HepG2 (cell line): ENCODE results near the gene FAM89B. TPM values are rescaled to one million over a fixed set of nuclear protein-coding genes. Genes with fewer than 3 reads are reported as not detected.

ENCODE experiments used
- ATF7 ChIP-seq, 2 experiments: fragments of 450-650 bp in 1 of 2; sonication (generic) in 1 of 2; formaldehyde crosslinking in 1 of 2; IDR thresholded peaks; 2 replicates each; pipeline versions ENCODE4 v1.4.0 to v1.6.1; 2016 to 2020; ENCODE audit warnings: antibody characterized with exemption in 1 of 2, mild to moderate bottlenecking in 1 of 2, missing genetic modification reagents in 1 of 2
- BRCA1 ChIP-seq: sonication (generic); formaldehyde crosslinking; IDR thresholded peaks from 2 replicates; pipeline ENCODE4 v1.4.0; 2020; ENCODE audit warnings: missing genetic modification reagents
- ETV5 ChIP-seq: IDR thresholded peaks from 2 replicates; pipeline ENCODE4 v1.6.1; 2018; ENCODE audit warnings: missing biosample characterization, missing genetic modification reagents, inconsistent platforms, borderline replicate concordance
- FOXP4 ChIP-seq: sonication (generic); formaldehyde crosslinking; IDR thresholded peaks from 2 replicates; pipeline ENCODE4 v1.4.0; 2020; ENCODE audit warnings: missing genetic modification reagents
- GATAD1 ChIP-seq: IDR thresholded peaks from 2 replicates; pipeline ENCODE4 v1.6.1; 2016; ENCODE audit warnings: missing genetic modification reagents, missing compliant biosample characterization
- GFI1 ChIP-seq: sonication (generic); formaldehyde crosslinking; IDR thresholded peaks from 2 replicates; pipeline ENCODE4 v1.5.0; 2020; ENCODE audit warnings: missing genetic modification reagents, mild to moderate bottlenecking, borderline replicate concordance
- HNRNPLL ChIP-seq: fragments of 200-400 bp; formaldehyde crosslinking; IDR thresholded peaks from 2 replicates; pipeline ENCODE4 v1.6.1; 2017; ENCODE audit warnings: mild to moderate bottlenecking, low read depth, low read length; ENCODE audit not compliant: poor library complexity, severe bottlenecking
- JUNB ChIP-seq: sonication (generic); formaldehyde crosslinking; IDR thresholded peaks from 2 replicates; pipeline ENCODE4 v1.8.0; 2022; ENCODE audit warnings: missing genetic modification reagents, mild to moderate bottlenecking, borderline replicate concordance
- KAT8 ChIP-seq: IDR thresholded peaks from 2 replicates; pipeline ENCODE4 v1.6.1; 2016; ENCODE audit warnings: missing genetic modification reagents, missing compliant biosample characterization
- MEIS2 ChIP-seq: sonication (generic); formaldehyde crosslinking; IDR thresholded peaks from 2 replicates; pipeline ENCODE4 v1.9.0; 2021; ENCODE audit warnings: mild to moderate bottlenecking, missing genetic modification reagents
- NFE2L1 ChIP-seq: sonication (generic); formaldehyde crosslinking; IDR thresholded peaks from 2 replicates; pipeline ENCODE4 v1.4.0; 2020; ENCODE audit warnings: missing genetic modification reagents, mild to moderate bottlenecking, borderline replicate concordance
- PRDM15 ChIP-seq: sonication (generic); formaldehyde crosslinking; IDR thresholded peaks from 2 replicates; pipeline ENCODE4 v1.4.0; 2020; ENCODE audit warnings: missing genetic modification reagents
- RXRB ChIP-seq: IDR thresholded peaks from 2 replicates; pipeline ENCODE4 v1.6.1; 2016; ENCODE audit warnings: borderline replicate concordance, missing genetic modification reagents, missing compliant biosample characterization
- SAP130 ChIP-seq: IDR thresholded peaks from 2 replicates; pipeline ENCODE4 v1.6.1; 2016; ENCODE audit warnings: low read depth
- SMC3 ChIP-seq: IDR thresholded peaks from 2 replicates; pipeline ENCODE4 v1.6.1; 2011; ENCODE audit warnings: low read length, improper control_type of control experiment
- SP1 ChIP-seq, 2 experiments: fragments of 450-650 bp in 1 of 2; sonication (generic) in 1 of 2; formaldehyde crosslinking in 1 of 2; IDR thresholded peaks; 2 replicates each; pipeline versions ENCODE4 v1.4.0 to v1.6.1; 2016 to 2020; ENCODE audit warnings: missing genetic modification reagents in 1 of 2
- TEAD3 ChIP-seq: optimal IDR thresholded peaks from 2 replicates; pipeline ENCODE3; 2016; ENCODE audit warnings: borderline replicate concordance
- YEATS4 ChIP-seq: sonication (generic); formaldehyde crosslinking; IDR thresholded peaks from 2 replicates; pipeline ENCODE4 v1.4.0; 2020; ENCODE audit warnings: missing genetic modification reagents, borderline replicate concordance
- ZFY ChIP-seq: sonication (generic); formaldehyde crosslinking; IDR thresholded peaks from 2 replicates; pipeline ENCODE4 v1.4.0; 2020; ENCODE audit warnings: missing genetic modification reagents
- ZNF468 ChIP-seq: sonication (generic); formaldehyde crosslinking; IDR thresholded peaks from 2 replicates; pipeline ENCODE4 v1.8.0; 2022; ENCODE audit warnings: mild to moderate bottlenecking, moderate library complexity, missing genetic modification reagents
- ZNF547 ChIP-seq: sonication (generic); formaldehyde crosslinking; IDR thresholded peaks from 2 replicates; pipeline ENCODE4 v1.5.1; 2020; ENCODE audit warnings: mild to moderate bottlenecking, missing genetic modification reagents
- polyA plus RNA-seq, 8 experiments: library from polyadenylated mRNA; depleted of rRNA in 3 of 8; stranded (reverse) in 7 of 8; unstranded in 1 of 8; fragments of >200 nt; fragmentation: Illumina TruSeq in 4 of 8; extraction: Trizol in 4 of 8; gene quantifications; 2 replicates each; pipeline versions ENCODE4 v1.2.1 to v1.2.3, GENCODE V29; 2011 to 2016; ENCODE audit warnings: low read depth in 4 of 8, missing spikeins in 1 of 8, mixed read lengths in 1 of 8; ENCODE audit not compliant: insufficient read depth in 1 of 8
- total RNA-seq, 5 experiments: library from RNA; depleted of rRNA; stranded (reverse); fragments of >200 nt; fragmentation: Illumina TruSeq; extraction: Trizol; gene quantifications; 2 replicates each; pipeline ENCODE4 v1.2.3, GENCODE V29; 2016; ENCODE audit warnings: low read depth in 1 of 5
- TF ChIP-seq, protein P1 (sequence below): IDR thresholded peaks from 2 replicates; pipeline ENCODE4 v1.6.1; 2016; ENCODE audit warnings: missing genetic modification reagents, missing compliant biosample characterization

FAM89B gene
- total and polyA plus RNA-seq, 2 of the 13 experiments (the other 11 are each of a cell fraction or from before 2014, with no cell fraction given): 5.7 to 8.0 TPM

- TF ChIP-seq KAT8 (CRISPR knock-in tag): peak; percentile 54; the same call in 1 of the 2 replicates
- TF ChIP-seq, protein P1, sequence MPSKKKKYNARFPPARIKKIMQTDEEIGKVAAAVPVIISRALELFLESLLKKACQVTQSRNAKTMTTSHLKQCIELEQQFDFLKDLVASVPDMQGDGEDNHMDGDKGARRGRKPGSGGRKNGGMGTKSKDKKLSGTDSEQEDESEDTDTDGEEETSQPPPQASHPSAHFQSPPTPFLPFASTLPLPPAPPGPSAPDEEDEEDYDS (CRISPR knock-in tag): peak; percentile 28; the same call in 1 of the 2 replicates
- no peak for TF ChIP-seq SMC3
- no peak for TF ChIP-seq BRCA1
- no peak for TF ChIP-seq ZNF468 (CRISPR knock-in tag)
- TF ChIP-seq GATAD1 (CRISPR knock-in tag): peak; percentile 70
- TF ChIP-seq JUNB (CRISPR knock-in tag): no peak
- peak; percentile 14; the same call in 1 of the 2 replicates for TF ChIP-seq ZFY
- TF ChIP-seq SAP130: peak; percentile 72
- TF ChIP-seq RXRB (CRISPR knock-in tag): peak; percentile 47; the same call in 1 of the 2 replicates
- peak; percentile 84 for TF ChIP-seq TEAD3
- no peak for TF ChIP-seq GFI1
- TF ChIP-seq NFE2L1 (CRISPR knock-in tag): no peak
- TF ChIP-seq ATF7 (IDR thresholded peaks at IDR 0.05): no peak
- no peak for TF ChIP-seq ATF7 (CRISPR knock-in tag; IDR thresholded peaks at IDR 0.05)
- TF ChIP-seq FOXP4: 0 out of 2 replicates have a peak, but pooled peaks have one; percentile 34
- peak; percentile 71 for TF ChIP-seq MEIS2 (CRISPR knock-in tag)
- no peak for TF ChIP-seq PRDM15 (CRISPR knock-in tag)
- TF ChIP-seq ETV5 (CRISPR knock-in tag): peak; percentile 90
- TF ChIP-seq HNRNPLL: peak; percentile 59
- no peak for TF ChIP-seq SP1 (IDR thresholded peaks at IDR 0.05)
- TF ChIP-seq SP1 (CRISPR knock-in tag; IDR thresholded peaks at IDR 0.05): peak; percentile 65
- TF ChIP-seq YEATS4 (CRISPR knock-in tag): peak; percentile 56
- TF ChIP-seq ZNF547 (CRISPR knock-in tag): no peak
Measured at GRCh38 chr11:65546217-65546958, 25.9 kb upstream of the FAM89B start (continued).
